GM18520 (cell line): ENCODE results near the gene B3GALT5.

Experiments used
- ATAC-seq: cut with Tn5 transposase; IDR thresholded peaks from one replicate; pipeline ENCODE4 v1.9.1; 2021; ENCODE audit not compliant: unreplicated experiment

The B3GALT5 gene

DNA sequence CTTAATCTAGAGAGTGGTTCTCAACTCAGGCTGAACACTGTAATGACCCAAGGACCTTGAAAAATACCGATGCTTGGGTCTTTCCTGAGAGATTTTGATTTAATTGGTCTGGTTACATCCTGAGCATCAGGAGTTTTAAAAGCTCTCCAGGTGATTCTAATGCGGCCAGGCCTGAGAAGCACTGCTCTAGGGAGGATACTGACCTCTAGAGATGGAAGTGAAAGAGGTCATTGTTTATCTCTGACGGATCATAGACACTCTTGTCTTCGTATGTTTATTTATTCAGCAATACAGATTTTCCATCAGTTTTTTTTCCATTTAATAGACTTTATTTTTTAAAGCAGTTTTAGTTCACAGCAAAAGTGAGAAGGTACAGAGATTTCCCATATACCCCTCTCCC is 77.7 kb downstream of the B3GALT5 start:
- ATAC-seq: no peak

DNA sequence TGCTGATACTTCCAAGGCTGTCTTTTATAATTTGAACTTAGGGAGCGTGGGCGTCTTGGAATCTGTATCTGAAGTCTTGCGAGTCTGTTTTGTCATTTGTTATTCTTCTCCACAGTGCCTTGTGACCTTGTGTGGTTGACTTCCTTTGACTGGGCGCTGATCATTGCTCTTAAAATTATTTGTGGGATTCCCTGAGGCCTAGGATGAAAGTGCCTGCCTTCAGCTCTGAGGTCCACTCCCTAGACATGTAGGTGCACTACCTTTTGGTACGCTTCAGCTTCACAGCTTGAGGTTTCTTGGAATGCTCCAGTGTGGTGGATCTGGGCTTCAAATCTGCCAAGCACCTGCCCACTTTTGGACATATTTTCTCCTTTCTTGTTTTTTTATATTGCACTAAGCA is 82.0 kb downstream of the B3GALT5 start:
- ATAC-seq: no peak

DNA sequence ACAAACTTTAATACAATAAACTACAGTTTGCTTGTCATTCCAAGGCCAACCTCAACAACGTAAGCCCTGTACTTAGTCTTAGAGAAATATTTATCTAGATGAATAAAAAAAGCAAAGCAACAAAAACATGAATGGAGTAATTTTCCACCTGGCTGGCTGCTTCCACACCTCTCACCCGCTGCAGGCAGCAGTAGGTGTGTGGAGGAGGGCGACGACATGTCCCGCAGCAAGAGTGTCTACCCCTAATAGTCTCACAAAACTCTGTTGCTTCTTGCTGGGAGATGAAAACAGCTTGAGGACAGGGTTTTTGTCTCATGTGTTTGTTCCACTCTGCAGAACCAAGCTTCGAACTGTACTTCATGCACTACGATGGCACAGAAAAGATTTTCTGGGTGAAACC is 83.5 kb downstream of the B3GALT5 start:
- no peak for ATAC-seq

DNA sequence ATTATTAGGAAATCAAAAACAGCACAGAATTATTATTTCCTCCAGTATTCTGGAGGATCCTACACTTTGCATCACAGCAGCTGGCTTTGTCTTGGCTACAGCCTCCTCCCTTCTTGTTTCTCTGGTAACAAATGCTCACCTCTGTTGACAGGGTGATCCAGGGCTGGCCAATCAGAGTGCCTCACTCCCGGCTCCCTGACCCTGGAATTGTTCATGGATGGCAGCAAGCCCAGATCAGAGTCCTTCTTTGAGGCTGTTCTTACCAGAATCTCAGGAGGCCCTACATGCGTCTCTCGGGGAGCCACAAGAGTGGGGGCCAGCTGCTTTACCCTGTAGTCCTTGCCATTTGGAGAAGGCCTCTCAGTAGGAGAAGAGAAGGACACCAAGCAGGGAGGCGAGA is 83.9 kb downstream of the B3GALT5 start:
- no peak for ATAC-seq

DNA sequence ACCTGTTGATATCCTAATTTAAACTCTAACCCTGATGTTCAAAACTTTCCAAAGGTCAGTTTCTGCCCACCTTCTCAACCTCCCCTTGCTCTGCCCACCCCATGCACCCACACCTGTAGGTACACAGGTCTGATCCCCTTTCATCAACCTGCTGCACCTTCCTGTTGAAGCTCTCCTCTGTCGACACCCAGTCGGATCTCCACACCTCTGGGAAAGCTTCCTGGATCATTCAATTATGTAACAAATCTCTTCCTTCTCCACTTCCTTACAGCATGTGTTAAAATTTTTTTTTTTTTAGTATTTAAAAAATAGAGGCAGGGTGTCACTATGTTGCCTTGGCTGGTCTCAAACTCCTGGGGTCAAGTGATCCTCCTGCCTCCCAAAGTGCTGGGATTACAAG is 87.6 kb downstream of the B3GALT5 start:
- ATAC-seq: no peak

DNA sequence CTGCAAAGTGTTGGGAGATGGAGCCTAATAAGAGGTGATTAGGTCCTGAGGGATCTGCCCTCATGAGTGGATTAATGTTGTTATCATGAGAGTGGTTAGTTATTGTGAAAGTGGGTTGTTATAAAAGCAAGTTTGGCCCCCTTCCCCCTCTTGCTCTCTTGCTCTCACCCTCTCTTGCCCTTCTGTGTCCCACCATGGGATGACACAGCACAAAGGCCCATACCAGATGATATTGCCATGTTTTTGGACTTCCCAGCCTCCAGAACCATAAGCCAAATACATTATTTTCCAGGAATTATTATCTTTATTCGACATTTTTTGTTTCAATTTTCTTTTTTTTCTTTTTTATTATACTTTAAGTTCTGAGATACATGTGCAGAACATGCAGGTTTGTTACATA is 90.8 kb downstream of the B3GALT5 start:
- ATAC-seq: no peak

DNA sequence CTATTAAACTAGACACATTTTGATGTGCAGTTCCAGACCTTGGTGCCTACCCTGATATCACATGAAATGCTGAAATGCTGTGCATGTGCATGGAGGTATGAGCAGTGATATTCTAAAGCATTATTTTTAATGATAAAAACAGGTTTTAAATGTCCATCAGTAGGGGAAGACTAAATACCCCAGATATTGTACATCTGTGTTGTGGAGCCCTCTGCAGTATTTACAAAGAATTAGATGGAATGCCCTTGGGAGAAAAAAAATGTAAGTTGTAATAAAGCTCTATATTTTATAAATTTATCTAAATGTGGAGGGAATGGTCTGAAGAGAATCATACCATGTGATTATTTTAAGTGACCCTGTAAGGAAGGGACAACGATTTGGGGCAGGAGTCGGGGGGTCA is 93.1 kb downstream of the B3GALT5 start:
- no peak for ATAC-seq

DNA sequence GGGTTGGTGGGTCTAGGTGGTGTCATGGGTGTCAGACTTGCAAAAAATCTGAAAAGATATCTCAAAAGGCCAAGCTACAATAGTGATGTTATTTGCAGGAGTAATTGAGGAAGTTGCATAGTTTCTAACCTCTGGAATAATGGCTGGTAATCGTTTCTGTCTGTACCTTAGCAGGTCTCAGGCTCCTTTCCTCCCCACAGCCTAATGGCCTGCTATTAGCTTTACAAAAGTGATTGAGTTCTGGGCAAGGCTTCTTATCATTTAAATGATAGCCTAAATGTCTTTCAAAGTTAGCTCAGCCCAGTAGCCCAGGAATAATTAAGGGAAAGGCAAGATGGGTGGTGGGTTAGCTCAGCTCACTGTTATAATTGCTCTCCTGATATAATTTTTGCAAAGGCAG is 94.6 kb downstream of the B3GALT5 start:
- ATAC-seq: no peak

DNA sequence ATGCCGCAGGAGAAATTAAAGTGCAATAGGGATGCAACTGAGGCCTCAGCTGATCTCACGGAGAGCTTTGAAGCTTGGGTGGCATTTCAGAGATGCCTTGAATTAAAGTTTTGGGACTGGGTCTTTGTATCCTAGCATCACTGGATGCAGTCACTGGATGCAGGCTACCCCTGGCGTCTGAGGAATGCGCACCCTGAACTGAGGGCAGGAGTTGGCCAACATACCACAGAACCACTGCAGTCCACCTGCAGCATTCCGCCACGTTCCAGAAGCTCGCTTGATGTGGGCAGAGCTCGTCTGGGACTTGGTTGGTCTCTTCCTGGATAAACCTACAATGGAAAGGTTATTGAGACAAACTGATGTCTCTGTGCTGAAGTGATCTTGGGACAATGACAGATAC is 98.1 kb downstream of the B3GALT5 start:
- ATAC-seq: no peak

DNA sequence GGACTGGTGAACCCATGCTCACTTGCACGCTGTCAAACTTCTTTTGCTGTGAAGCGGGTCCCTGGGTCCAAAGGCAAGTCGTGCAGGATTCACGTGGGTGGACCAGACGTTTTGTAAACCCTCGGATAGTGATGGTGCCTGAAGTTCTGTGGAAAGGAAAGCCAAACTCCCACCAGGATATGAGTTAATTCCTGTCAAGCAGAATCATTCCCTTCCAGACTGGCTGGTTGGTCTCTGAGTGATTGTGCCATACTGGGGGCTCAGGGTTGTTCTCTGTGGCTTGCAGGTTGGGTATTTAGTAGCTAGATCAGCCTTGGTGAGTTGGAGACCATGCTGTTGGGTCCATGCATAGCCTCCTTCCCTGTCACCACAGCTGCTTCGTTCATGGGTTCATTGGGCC is 99.5 kb downstream of the B3GALT5 start:
- ATAC-seq: no peak

DNA sequence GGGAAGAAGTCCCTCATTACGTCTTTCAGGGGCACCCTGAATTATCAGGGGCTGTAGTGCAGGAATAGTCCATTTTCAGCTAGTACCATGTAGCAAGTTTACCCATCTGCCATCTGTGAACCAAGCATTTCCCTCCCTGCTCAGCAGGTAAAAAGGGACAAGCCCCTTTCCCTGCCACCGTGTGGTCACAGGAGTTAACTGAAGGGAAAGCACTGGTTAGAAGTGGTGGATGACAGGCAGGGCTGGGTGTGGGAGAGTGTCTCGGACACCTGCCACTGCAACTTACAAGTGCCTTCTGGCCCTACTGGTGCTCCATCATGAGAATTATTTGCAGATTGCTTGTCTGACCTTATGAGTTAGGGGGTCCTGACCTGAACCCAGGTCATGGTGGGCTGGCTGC is 100.2 kb downstream of the B3GALT5 start:
- no peak for ATAC-seq

DNA sequence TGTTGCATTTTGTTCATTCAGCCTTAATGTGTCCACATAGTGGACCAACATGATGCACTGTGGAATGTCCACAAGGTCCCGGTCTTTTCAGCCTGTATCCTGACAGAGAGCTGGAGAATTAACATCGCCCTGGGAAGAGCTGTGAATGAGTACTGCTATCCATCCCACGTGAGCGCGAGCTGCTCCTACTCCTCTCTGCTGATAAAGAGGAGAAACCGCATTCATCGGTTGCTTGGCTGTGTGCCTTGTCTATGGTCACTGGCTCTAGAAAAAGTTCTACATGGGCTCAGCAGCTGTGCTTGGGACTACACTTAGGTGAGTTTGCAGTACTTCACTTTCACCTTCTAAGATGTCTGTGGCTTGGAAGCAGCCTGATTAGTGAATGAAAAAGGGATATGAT is 101.2 kb downstream of the B3GALT5 start:
- ATAC-seq: no peak

DNA sequence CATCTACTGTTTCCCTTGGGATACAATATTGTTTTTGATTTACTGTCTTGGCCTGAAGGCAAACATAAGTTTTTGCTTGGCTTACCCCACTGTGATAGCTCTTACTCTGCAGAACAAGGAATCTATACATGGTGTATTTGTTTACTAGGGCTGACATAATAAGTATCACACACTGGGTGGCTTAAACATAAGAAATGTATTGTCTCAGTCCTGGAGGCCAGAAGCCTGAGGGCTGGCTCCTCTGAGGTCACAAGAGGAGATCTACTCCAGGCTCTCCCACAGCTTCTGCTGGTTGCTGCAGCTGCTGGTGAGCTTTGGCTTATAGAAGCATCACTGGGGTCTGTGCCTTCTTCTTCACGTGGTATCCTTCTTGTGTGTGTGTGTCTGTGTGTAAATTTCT is 101.6 kb downstream of the B3GALT5 start:
- no peak for ATAC-seq

DNA sequence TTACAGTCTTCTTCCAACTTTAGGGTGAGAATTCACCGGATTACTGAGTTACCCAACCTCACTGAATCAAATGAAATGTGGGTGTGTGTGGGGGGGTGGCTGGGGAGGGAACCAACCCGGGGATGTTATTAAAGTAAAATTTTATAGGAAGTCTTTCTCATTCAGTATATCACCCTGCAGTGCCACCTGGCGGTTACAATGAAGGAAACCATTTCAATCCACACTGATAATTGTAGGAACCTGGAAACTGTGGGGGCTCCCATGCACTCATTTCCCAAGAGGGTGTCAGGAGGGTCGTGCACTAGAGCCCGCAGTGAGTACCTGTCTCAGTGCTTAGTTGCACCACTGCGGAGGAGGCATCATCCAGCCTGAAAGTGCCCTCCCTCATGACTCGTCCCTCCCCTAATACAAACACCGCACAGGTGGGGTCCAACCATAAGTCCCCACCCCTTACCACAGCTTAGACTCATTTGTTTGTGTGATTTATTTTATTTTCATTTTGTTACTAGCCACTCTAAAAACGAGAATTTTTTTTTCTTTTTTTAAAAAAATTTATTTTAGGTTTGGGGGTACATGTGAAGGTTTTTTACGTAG is 103.2 kb downstream of the B3GALT5 start:
- no peak for ATAC-seq

DNA sequence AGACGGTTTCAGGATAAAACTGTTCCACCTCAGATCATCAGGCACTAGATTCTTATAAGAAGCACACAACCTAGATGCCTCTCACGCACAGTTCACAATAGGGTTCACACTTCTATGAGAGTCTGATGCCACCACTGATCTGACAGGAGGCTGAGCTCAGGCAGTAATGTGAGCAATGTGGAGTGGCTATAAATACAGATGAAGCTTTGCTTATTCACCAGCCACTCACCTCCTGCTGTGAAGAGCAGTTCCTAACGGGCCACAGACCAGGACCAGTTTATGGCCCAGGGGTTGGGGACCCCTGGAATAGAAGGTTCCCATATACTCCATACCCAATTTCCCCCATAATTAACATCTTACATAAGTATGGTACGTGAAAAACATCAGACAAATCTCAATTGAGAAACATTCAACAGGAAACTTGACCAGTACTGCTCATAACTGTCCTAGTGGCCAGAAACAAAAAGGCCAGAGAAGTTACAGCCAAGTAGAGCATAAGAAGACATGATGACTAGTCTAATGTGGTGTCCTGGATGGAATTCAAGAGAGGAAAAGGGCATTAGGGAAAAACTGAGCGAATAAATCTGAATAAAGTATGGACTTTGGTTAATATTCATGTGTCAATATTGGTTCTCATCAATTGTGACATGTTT is 107.5 kb downstream of the B3GALT5 start:
- ATAC-seq: no peak

DNA sequence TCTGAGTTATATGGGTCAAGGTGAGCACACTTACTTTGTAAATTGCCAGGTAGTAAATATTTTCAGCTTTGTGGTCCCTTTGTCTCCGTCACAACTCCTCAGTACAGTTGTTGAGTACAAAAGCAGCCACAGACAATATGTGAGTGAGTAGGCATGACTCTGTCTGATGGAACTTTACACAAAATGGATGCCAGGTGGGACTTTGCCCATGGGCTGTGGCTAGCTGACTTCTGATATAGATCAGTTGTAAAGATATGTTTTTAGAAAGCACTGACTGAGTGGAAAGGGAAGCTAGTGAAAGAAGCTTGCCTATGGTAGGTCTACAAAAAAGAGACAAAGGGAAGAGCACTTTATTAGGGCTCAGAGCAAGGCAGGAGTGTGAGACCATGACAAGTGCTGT is 109.1 kb downstream of the B3GALT5 start:
- no peak for ATAC-seq
